ENCODE results near the gene UTS2B. TPM values are rescaled to one million over a fixed set of nuclear protein-coding genes. Genes with fewer than 3 reads are reported as not detected.

The UTS2B gene
- total and polyA plus RNA-seq, 8 donors: 0.09 to 0.35 (median 0.26) TPM; not detected in 3

GRCh38 chr3:191330530-191331048 is 263 bp upstream of the UTS2B start:
- ATAC-seq: peak in 1 of 4 donors; percentile 11
- DNase-seq: peak in 2 of 6 donors; percentile 15 to 17
- intact Hi-C loops (cut with DNase I): no loop called here
- no peak for FAIRE-seq
- Histone ChIP-seq H3K9me3 (no peaks in the 10 kb centered on the region), H3K27ac (peak overlapping the region; percentile 79 to 96 (median 90)), H3K36me3 (no peaks in the 10 kb centered on the region), H3K27me3 (no peaks in the 10 kb centered on the region), H3K4me1 (peaks cover 9 to 31% (median 18%) of the 10 kb centered on the region in 3 donors), H3K4me3 (peak overlapping the region; percentile 8 to 96 (median 80))
- WGBS, 2 donors: 6 to 11% methylated on average over 11 of the region's 11 CpGs
- TF ChIP-seq, protein P1, sequence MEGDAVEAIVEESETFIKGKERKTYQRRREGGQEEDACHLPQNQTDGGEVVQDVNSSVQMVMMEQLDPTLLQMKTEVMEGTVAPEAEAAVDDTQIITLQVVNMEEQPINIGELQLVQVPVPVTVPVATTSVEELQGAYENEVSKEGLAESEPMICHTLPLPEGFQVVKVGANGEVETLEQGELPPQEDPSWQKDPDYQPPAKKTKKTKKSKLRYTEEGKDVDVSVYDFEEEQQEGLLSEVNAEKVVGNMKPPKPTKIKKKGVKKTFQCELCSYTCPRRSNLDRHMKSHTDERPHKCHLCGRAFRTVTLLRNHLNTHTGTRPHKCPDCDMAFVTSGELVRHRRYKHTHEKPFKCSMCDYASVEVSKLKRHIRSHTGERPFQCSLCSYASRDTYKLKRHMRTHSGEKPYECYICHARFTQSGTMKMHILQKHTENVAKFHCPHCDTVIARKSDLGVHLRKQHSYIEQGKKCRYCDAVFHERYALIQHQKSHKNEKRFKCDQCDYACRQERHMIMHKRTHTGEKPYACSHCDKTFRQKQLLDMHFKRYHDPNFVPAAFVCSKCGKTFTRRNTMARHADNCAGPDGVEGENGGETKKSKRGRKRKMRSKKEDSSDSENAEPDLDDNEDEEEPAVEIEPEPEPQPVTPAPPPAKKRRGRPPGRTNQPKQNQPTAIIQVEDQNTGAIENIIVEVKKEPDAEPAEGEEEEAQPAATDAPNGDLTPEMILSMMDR (IDR thresholded peaks at IDR 0.05): no peak

GRCh38 chr3:191328962-191329653 is 1.2 kb downstream of the UTS2B start, which contains the start of gene CCDC50:
Gene CCDC50 (plus strand): TSS chr3:191329394. CDS start chr3:191329675, 281 bp downstream.
- ATAC-seq (peak; percentile 89 to 97 (median 96)), FAIRE-seq (no peak), DNase-seq (peak; percentile 88 to 96 (median 90))
- no peaks in the 10 kb centered on the region for H3K36me3 ChIP-seq
- TF ChIP-seq, protein P1 (IDR thresholded peaks at IDR 0.05): no peak
- H3K4me3 ChIP-seq: peak within 1 kb of the TSS; percentile 76 to 96 (median 80)
- intact Hi-C loops (cut with DNase I): no loop called here
- 0 to 1% methylated on average over 56 to 63 of the region's 63 CpGs for WGBS, 2 donors
- peaks cover 9 to 23% (median 13%) of the 10 kb centered on the region in 3 donors for H3K4me1 ChIP-seq
- peak within 1 kb of the TSS; percentile 79 to 96 (median 90) for H3K27ac ChIP-seq
- H3K9me3 ChIP-seq: no peaks in the 10 kb centered on the region
- no peaks in the 10 kb centered on the region for H3K27me3 ChIP-seq

DNA sequence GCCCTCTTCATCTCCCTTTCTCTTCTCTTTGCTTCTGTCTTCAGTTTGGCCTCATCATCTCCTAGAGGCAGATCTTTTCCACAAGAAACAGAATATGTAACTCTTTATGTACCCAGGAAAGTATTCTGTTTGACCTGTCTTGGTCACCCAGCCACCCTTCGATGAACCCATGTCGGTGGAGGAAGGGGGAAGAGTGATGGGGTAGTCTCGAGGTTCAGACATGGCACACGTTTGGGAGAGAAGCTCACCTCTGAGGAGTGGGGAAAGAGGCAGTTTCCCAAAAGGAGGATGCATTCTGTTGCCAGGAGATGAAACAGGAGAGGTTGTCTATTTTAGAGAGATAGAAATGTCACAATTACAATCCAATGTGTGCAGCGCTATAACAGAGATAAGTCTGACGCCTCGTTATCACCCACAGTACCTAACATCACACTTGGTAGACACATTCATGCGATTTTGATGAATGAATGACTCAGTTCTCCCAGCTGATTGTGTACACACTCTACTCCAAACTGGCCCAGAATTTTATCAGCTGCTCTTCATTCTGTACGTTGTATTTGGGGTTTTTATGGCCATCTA is 1.9 kb downstream of the UTS2B start:
- H3K27ac ChIP-seq: peak overlapping the region; percentile 79 to 96 (median 90)
- peak in 3 of 4 donors; percentile 2 to 30 (median 9) for ATAC-seq
- H3K4me1 ChIP-seq: peaks cover 9 to 17% (median 12%) of the 10 kb centered on the region in 3 donors
- WGBS, 2 donors: 47 to 48% methylated on average over 9 of the region's 9 CpGs
- no peak for FAIRE-seq
- H3K4me3 ChIP-seq: peak overlapping the region; percentile 76 to 96 (median 80)
- H3K9me3 ChIP-seq: no peaks in the 10 kb centered on the region
- no peaks in the 10 kb centered on the region for H3K27me3 ChIP-seq
- intact Hi-C loops (cut with DNase I): no loop called here
- TF ChIP-seq, protein P1 (IDR thresholded peaks at IDR 0.05): no peak
- no peaks in the 10 kb centered on the region for H3K36me3 ChIP-seq
- no peak for DNase-seq

- no peak for DNase-seq
- H3K4me1 ChIP-seq: peaks cover 6 to 14% (median 6%) of the 10 kb centered on the region in 3 donors
- ATAC-seq: no peak
- intact Hi-C loops (cut with DNase I): no loop called here
- no peak overlapping the region for H3K4me3 ChIP-seq
- TF ChIP-seq, protein P1 (IDR thresholded peaks at IDR 0.05): no peak
- H3K27me3 ChIP-seq: no peaks in the 10 kb centered on the region
- no peak for FAIRE-seq
- H3K27ac ChIP-seq: no peak overlapping the region
- H3K36me3 ChIP-seq: no peaks in the 10 kb centered on the region
- 63 to 69% methylated on average over 2 of the region's 2 CpGs for WGBS, 2 donors
- no peaks in the 10 kb centered on the region for H3K9me3 ChIP-seq
Measured at GRCh38 chr3:191327526-191327925, 2.8 kb downstream of the UTS2B start.
